GM19099 (cell line): Measurements from ENCODE around the gene RAB25.

ENCODE experiments used
- POLR2A ChIP-seq: IDR thresholded peaks from 3 replicates; pipeline ENCODE4 v1.6.1; 2011; ENCODE audit warnings: low read depth; ENCODE audit not compliant: insufficient read length; ENCODE audit errors: extremely low read depth

Gene RAB25

GRCh38 chr1:156112276-156113137 is 51.5 kb downstream of the RAB25 start:
- TF ChIP-seq POLR2A, result no peak

- TF ChIP-seq POLR2A, result no peak
These were observed 52.5 kb downstream of the RAB25 start for GRCh38 chr1:156113282-156113950.

GRCh38 chr1:156114101-156114918 is 53.4 kb downstream of the RAB25 start, which contains the start of gene LMNA:
LMNA (plus strand) TSS chr1:156114711; CDS start chr1:156114919, 208 bp downstream.
- TF ChIP-seq POLR2A, result peak; percentile 89

- peak; percentile 15 for TF ChIP-seq POLR2A
These were observed 54.1 kb downstream of the RAB25 start for GRCh38 chr1:156114919-156115513.

- no peak for TF ChIP-seq POLR2A
These were observed 54.8 kb downstream of the RAB25 start for GRCh38 chr1:156115514-156116374.

GRCh38 chr1:156117414-156118176 is 56.6 kb downstream of the RAB25 start:
- no peak for TF ChIP-seq POLR2A

GRCh38 chr1:156118177-156118868 is 57.4 kb downstream of the RAB25 start:
- TF ChIP-seq POLR2A, result no peak

GRCh38 chr1:156119503-156120209 is 58.7 kb downstream of the RAB25 start:
- no peak for TF ChIP-seq POLR2A
